ENCODE measurements around the gene TENT5A.

- TF ChIP-seq CTCF (IDR thresholded peaks at IDR 0.05), result no peak
- TF ChIP-seq POLR2A (IDR thresholded peaks at IDR 0.05), result no peak
Observed at GRCh38 chr6:81790034-81790433, 37.6 kb upstream of the TENT5A start.
